ENCODE measurements around the gene PARD3. TPM values are rescaled to one million over a fixed set of nuclear protein-coding genes. Genes with fewer than 3 reads are reported as not detected.

The PARD3 gene
- total RNA-seq, 6 donors from 2014 or later: 30.6 to 108 (median 50.6) TPM

DNA sequence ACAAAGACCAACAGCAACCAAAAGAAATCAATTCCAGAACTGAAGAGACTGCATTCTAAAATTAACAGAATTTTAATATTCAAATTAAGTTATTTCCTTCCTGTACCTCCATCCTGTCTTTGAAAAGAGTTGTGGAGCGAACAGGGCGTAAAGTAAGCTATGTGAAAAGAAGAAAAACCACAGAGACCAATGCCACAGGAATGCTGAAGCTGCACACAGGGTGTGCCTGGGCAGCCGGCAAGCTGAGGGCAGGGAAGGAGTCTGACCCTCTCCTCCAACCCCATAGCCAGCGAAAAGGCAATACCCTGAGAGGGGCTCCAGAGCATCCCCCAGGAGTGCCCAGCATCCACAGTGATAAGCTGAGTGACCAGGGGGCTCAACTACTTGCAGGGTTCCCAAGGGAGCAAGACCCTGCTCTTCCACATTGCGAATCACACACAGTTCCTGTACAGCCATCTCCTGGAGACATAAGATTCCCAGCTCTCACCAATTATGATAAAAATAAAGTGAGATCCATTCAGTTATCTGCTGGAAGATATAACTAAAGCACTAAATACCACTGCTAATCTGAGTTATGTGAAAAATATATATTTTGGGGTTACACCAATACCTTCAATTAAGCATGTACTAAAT lies 93.8 kb downstream of the PARD3 start:
- peak in 1 of 2 donors; percentile 39 for ATAC-seq (ENCODE audit: low FRiP score in 2 of 2)
- Histone ChIP-seq H3K27ac (peak overlapping the region in 2 of 4 donors; percentile 24 to 48), H3K4me3 (no peak overlapping the region), H3K27me3 (no peaks in the 10 kb centered on the region), H3K9me3 (no peaks in the 10 kb centered on the region), H3K4me1 (peaks cover 17 to 31% (median 25%) of the 10 kb centered on the region in 4 donors), H3K36me3 (no peaks in the 10 kb centered on the region)
- TF ChIP-seq POLR2AphosphoS5 (IDR thresholded peaks at IDR 0.05) (no peak), EP300 (IDR thresholded peaks at IDR 0.05) (no peak), POLR2A (IDR thresholded peaks at IDR 0.05) (no peak), CTCF (IDR thresholded peaks at IDR 0.05) (no peak)
- WGBS, 2 donors: 43 to 54% methylated on average over 5 of the region's 5 CpGs
- no peak for DNase-seq

DNA sequence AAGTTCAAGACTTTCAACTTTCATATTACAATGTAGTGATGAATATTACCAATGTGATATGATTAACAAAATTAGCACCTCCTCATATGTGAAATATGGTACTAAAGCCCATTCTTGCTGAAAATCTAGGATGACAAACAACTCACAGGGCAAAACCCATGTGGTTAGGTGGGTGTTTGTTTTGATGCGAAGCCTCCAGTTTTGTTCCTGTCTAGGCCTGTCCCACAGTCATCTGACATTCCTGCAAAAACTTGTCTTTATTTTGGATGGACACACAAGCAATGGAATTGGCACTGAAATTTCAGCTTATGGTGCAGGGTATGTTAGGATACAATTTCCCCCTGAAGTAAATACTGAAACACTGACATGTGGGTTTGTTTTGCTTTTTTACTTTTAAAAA lies 95.3 kb downstream of the PARD3 start:
- TF ChIP-seq EP300 (IDR thresholded peaks at IDR 0.05) (no peak), POLR2A (IDR thresholded peaks at IDR 0.05) (no peak), POLR2AphosphoS5 (IDR thresholded peaks at IDR 0.05) (no peak), CTCF (IDR thresholded peaks at IDR 0.05) (no peak)

DNA sequence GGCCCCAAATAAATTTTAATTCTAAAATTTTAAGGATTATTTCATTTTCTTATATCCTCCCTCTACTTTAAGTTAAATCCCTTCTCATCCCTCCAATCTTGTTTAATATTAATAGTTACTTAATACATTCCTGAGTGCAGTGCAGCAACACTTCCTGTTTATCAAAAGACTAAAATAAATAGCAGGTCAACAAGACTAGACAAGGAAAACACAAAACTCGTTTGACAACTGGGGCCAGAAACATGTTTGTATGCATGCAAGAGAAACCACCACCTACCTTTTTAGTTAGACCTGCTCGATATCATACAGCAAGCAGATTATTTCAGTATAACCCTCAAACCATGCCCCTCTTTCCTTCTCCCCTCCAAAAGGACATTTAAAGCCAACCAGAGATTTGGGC lies 95.8 kb downstream of the PARD3 start:
- no peak for ATAC-seq (ENCODE audit: low FRiP score in 2 of 2)
- TF ChIP-seq POLR2A (IDR thresholded peaks at IDR 0.05) (no peak), EP300 (IDR thresholded peaks at IDR 0.05) (no peak), POLR2AphosphoS5 (IDR thresholded peaks at IDR 0.05) (no peak), CTCF (IDR thresholded peaks at IDR 0.05) (no peak)
- no peak for DNase-seq
- peak overlapping the region in 2 of 4 donors; percentile 35 to 62 for H3K27ac ChIP-seq
- H3K36me3 ChIP-seq: no peaks in the 10 kb centered on the region
- peaks cover 20 to 39% (median 34%) of the 10 kb centered on the region in 4 donors for H3K4me1 ChIP-seq
- 42% methylated on average over 2 of the region's 2 CpGs for WGBS, 2 donors
- no peaks in the 10 kb centered on the region for H3K9me3 ChIP-seq
- H3K4me3 ChIP-seq: no peak overlapping the region
- no peaks in the 10 kb centered on the region for H3K27me3 ChIP-seq

More for the DNA sequence above, 95.3 kb downstream of the PARD3 start:
- Histone ChIP-seq H3K9me3 (no peaks in the 10 kb centered on the region), H3K27ac (peak overlapping the region in 2 of 4 donors; percentile 35 to 62), H3K4me3 (no peak overlapping the region), H3K36me3 (no peaks in the 10 kb centered on the region), H3K4me1 (peaks cover 20 to 36% (median 30%) of the 10 kb centered on the region in 4 donors), H3K27me3 (no peaks in the 10 kb centered on the region)
- ATAC-seq (ENCODE audit: low FRiP score in 2 of 2) (no peak), DNase-seq (no peak)
- WGBS, 2 donors: 82 to 86% methylated on average over 1 of the region's 1 CpG

DNA sequence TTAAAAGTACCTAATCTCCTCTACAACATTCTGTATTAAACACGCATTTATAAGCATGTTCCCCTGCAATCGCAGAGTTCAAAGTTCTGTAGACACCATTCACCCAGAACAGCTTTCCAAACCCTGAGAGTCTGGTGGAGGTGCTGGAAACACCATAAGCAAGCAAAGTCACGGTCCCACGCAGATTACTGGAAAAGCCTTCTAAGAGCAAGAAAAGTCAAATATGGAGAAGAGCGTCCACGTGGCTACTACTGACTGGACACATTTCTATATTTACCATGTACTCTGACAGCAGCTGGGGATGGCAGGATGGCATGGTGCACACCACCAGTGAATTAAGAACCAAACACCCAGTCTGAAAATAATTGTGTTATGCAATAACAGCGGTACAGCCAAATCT lies 97.7 kb downstream of the PARD3 start:
- TF ChIP-seq POLR2AphosphoS5 (IDR thresholded peaks at IDR 0.05) (no peak), EP300 (IDR thresholded peaks at IDR 0.05) (no peak), CTCF (IDR thresholded peaks at IDR 0.05) (no peak), POLR2A (IDR thresholded peaks at IDR 0.05) (no peak)
- H3K4me3 ChIP-seq: no peak overlapping the region
- 78 to 86% methylated on average over 7 of the region's 7 CpGs for WGBS, 2 donors
- ATAC-seq (ENCODE audit: low FRiP score in 2 of 2) (no peak), DNase-seq (no peak)
- H3K36me3 ChIP-seq: no peaks in the 10 kb centered on the region
- H3K9me3 ChIP-seq: no peaks in the 10 kb centered on the region
- no peak overlapping the region for H3K27ac ChIP-seq
- H3K27me3 ChIP-seq: no peaks in the 10 kb centered on the region
- H3K4me1 ChIP-seq: peaks cover 17 to 44% (median 41%) of the 10 kb centered on the region in 4 donors

GRCh38 chr10:34716958-34717357 lies 98.1 kb downstream of the PARD3 start:
- DNase-seq: no peak
- H3K4me1 ChIP-seq: peaks cover 22 to 49% (median 46%) of the 10 kb centered on the region in 4 donors
- H3K9me3 ChIP-seq: no peaks in the 10 kb centered on the region
- H3K4me3 ChIP-seq: no peak overlapping the region
- H3K36me3 ChIP-seq: no peaks in the 10 kb centered on the region
- no peak overlapping the region for H3K27ac ChIP-seq
- no peaks in the 10 kb centered on the region for H3K27me3 ChIP-seq
- ATAC-seq (ENCODE audit: low FRiP score in 2 of 2): no peak
- WGBS, 2 donors: 50% methylated on average over 1 of the region's 1 CpG
- TF ChIP-seq POLR2A (IDR thresholded peaks at IDR 0.05) (no peak), POLR2AphosphoS5 (IDR thresholded peaks at IDR 0.05) (no peak), EP300 (IDR thresholded peaks at IDR 0.05) (no peak), CTCF (IDR thresholded peaks at IDR 0.05) (no peak)
